CD14-positive monocyte (primary cell): Measurements from ENCODE around the gene ABCG8. TPM values are rescaled to one million over a fixed set of nuclear protein-coding genes. Genes with fewer than 3 reads are reported as not detected.

Source experiments
- DNase-seq, 3 donors: peaks; one replicate each; pipeline ENCODE4 v3.0.0-alpha.2; 2011 to 2022
- H2AFZ ChIP-seq: 2 replicates; pipeline ENCODE4 v1.6.0; 2012; ENCODE audit warnings: mild to moderate bottlenecking, low read depth, low read length, inconsistent platforms; ENCODE audit not compliant: insufficient read depth, poor library complexity, severe bottlenecking
- H3K27ac ChIP-seq, 2 donors: 1 replicate in 1 of 2; 2 replicates in 1 of 2; pipeline ENCODE4 v1.5.1; 2012 to 2013; ENCODE audit warnings: low read length in 2 of 2, control low read depth in 1 of 2, inconsistent platforms in 1 of 2, low read depth in 1 of 2, mild to moderate bottlenecking in 1 of 2
- H3K27me3 ChIP-seq, 2 donors: one replicate each; pipeline versions ENCODE4 v1.6.0 to v1.6.1; 2011 to 2013; ENCODE audit warnings: low read length in 2 of 2; ENCODE audit not compliant: control insufficient read depth in 2 of 2, insufficient read depth in 2 of 2
- H3K36me3 ChIP-seq, 2 donors: replicated peaks in 1 of 2; 1 replicate in 1 of 2; 2 replicates in 1 of 2; pipeline versions ENCODE4 v1.5.1 to v1.6.1; 2012 to 2013; ENCODE audit warnings: low read length in 2 of 2, control low read depth in 1 of 2, inconsistent platforms in 1 of 2, mild to moderate bottlenecking in 1 of 2; ENCODE audit not compliant: insufficient read depth in 2 of 2, control insufficient read depth in 1 of 2
- H3K4me1 ChIP-seq, 2 donors: 1 replicate in 1 of 2; 2 replicates in 1 of 2; pipeline versions ENCODE4 v1.5.1 to v1.6.1; 2012 to 2013; ENCODE audit warnings: low read length in 2 of 2, control low read depth in 1 of 2, inconsistent platforms in 1 of 2, mild to moderate bottlenecking in 1 of 2, moderate library complexity in 1 of 2; ENCODE audit not compliant: insufficient read depth in 2 of 2, control insufficient read depth in 1 of 2
- H3K4me2 ChIP-seq: replicated peaks from 2 replicates; pipeline ENCODE3; 2012; ENCODE audit warnings: low read length, moderate library complexity, mild to moderate bottlenecking; ENCODE audit not compliant: poor library complexity, severe bottlenecking; ENCODE audit errors: extremely low read depth
- H3K4me3 ChIP-seq, 3 experiments: fragments of 200-600 bp in 1 of 3; sonication (generic) in 1 of 3; replicated peaks in 1 of 3; 1 replicate in 2 of 3; 2 replicates in 1 of 3; pipeline ENCODE4 v1.5.1; 2011 to 2013; ENCODE audit warnings: low read length in 3 of 3, mild to moderate bottlenecking in 3 of 3, control low read depth in 2 of 3, low read depth in 2 of 3, inconsistent platforms in 1 of 3, moderate library complexity in 1 of 3
- H3K79me2 ChIP-seq: 2 replicates; pipeline ENCODE4 v1.6.0; 2012; ENCODE audit warnings: mild to moderate bottlenecking, control low read depth, inconsistent platforms, low read length, moderate library complexity; ENCODE audit not compliant: insufficient read depth
- H3K9ac ChIP-seq: 2 replicates; pipeline ENCODE4 v1.6.0; 2017; ENCODE audit warnings: low read length, mild to moderate bottlenecking; ENCODE audit not compliant: insufficient read depth, poor library complexity, severe bottlenecking
- H3K9me3 ChIP-seq, 2 donors: replicated peaks in 1 of 2; 1 replicate in 1 of 2; 2 replicates in 1 of 2; pipeline versions ENCODE4 v1.5.1 to v1.6.1; 2012 to 2013; ENCODE audit warnings: low read length in 2 of 2, control low read depth in 1 of 2; ENCODE audit not compliant: control insufficient read depth in 1 of 2, insufficient read depth in 1 of 2
- H4K20me1 ChIP-seq: 2 replicates; pipeline ENCODE4 v1.6.0; 2012; ENCODE audit warnings: mild to moderate bottlenecking, low read length, control low read depth, moderate library complexity; ENCODE audit not compliant: insufficient read depth
- H3K27ac Mint-ChIP-seq, 7 donors: one replicate each; pipeline ENCODE4 v1.8.0; 2020; ENCODE audit warnings: mild to moderate bottlenecking in 7 of 7, mixed read lengths in 7 of 7, moderate library complexity in 6 of 7, inconsistent platforms in 2 of 7
- H3K27me3 Mint-ChIP-seq, 3 donors: one replicate each; pipeline ENCODE4 v1.8.0; 2021 to 2022; ENCODE audit warnings: low read depth in 3 of 3, mild to moderate bottlenecking in 3 of 3, mixed read lengths in 3 of 3, moderate library complexity in 3 of 3, inconsistent platforms in 1 of 3
- H3K36me3 Mint-ChIP-seq, 2 donors: one replicate each; pipeline ENCODE4 v1.8.0; 2020; ENCODE audit warnings: mixed read lengths in 2 of 2, inconsistent platforms in 1 of 2, mild to moderate bottlenecking in 1 of 2
- H3K4me1 Mint-ChIP-seq: one replicate; pipeline ENCODE4 v1.8.0; 2020; ENCODE audit warnings: mild to moderate bottlenecking, mixed read lengths
- H3K4me3 Mint-ChIP-seq, 2 donors: one replicate each; pipeline ENCODE4 v1.8.0; 2020; ENCODE audit warnings: mild to moderate bottlenecking in 2 of 2, mixed read lengths in 2 of 2, moderate library complexity in 1 of 2
- H3K9me3 Mint-ChIP-seq, 7 donors: one replicate each; pipeline ENCODE4 v1.8.0; 2020 to 2022; ENCODE audit warnings: mixed read lengths in 7 of 7, mild to moderate bottlenecking in 6 of 7, moderate library complexity in 6 of 7, inconsistent platforms in 2 of 7
- CTCF ChIP-seq: fragments of 200-600 bp; IDR thresholded peaks from one replicate; pipeline ENCODE4 v1.8.0; 2022; ENCODE audit warnings: antibody characterized with exemption, mild to moderate bottlenecking
- WGBS: methylation state at CpG from one replicate; pipeline ENCODE4 v1.1.5; 2013; ENCODE audit warnings: missing lambda C conversion rate; ENCODE audit not compliant: insufficient coverage; 5-methylcytosine and 5-hydroxymethylcytosine counted together
- intact Hi-C, 2 donors: fragments of 100-400 bp; cut with micrococcal nuclease; formaldehyde crosslinking; loops; one replicate each; pipeline versions ENCODE4 v1.15.0 to v1.15.1; 2023
- polyA plus RNA-seq, 3 donors: library from polyadenylated mRNA; depleted of rRNA in 1 of 3; unstranded in 2 of 3; stranded (reverse) in 1 of 3; fragments of 300-500 nt in 2 of 3; fragments of >200 nt in 1 of 3; fragmentation: Illumina TruSeq in 2 of 3; gene quantifications; 1 replicate in 2 of 3; 2 replicates in 1 of 3; pipeline ENCODE4 v1.2.3, GENCODE V29; 2012 to 2021

ABCG8 gene
- polyA plus RNA-seq, 3 donors, result not detected

GRCh38 chr2:43837033-43837432 lies 1.7 kb upstream of the ABCG8 start:
- Histone ChIP-seq H3K27ac (no peak overlapping the region), H3K4me1 (no peaks in the 10 kb centered on the region), H2AFZ (no peak overlapping the region), H3K4me2 (no peak overlapping the region), H3K79me2 (no peaks in the 10 kb centered on the region), H3K9me3 (no peaks in the 10 kb centered on the region), H3K4me3 (no peak overlapping the region), H3K36me3 (no peaks in the 10 kb centered on the region), H4K20me1 (no peaks in the 10 kb centered on the region), H3K9ac (no peak overlapping the region), H3K27me3 (peaks cover 0 to 6% of the 10 kb centered on the region in 2 donors)
- no peak for DNase-seq
- intact Hi-C loops, result no loop called here
- Mint-ChIP-seq H3K27me3 (peaks cover 9 to 11% (median 10%) of the 10 kb centered on the region in 3 donors), H3K9me3 (peaks cover 0 to 2% (median 0%) of the 10 kb centered on the region in 7 donors), H3K4me3 (no peak overlapping the region), H3K27ac (no peak overlapping the region), H3K4me1 (no peaks in the 10 kb centered on the region), H3K36me3 (no peaks in the 10 kb centered on the region)
- TF ChIP-seq CTCF, result no peak
- no CpG with 5 or more reads among the region's 4 CpGs for WGBS

GRCh38 chr2:43837831-43838559 lies 776 bp upstream of the ABCG8 start:
- Histone ChIP-seq H3K9ac (no peak overlapping the region), H3K9me3 (no peaks in the 10 kb centered on the region), H2AFZ (no peak overlapping the region), H3K4me2 (no peak overlapping the region), H3K27ac (no peak overlapping the region), H3K27me3 (no peaks in the 10 kb centered on the region), H4K20me1 (no peaks in the 10 kb centered on the region), H3K79me2 (no peaks in the 10 kb centered on the region), H3K4me1 (no peaks in the 10 kb centered on the region), H3K36me3 (no peaks in the 10 kb centered on the region), H3K4me3 (no peak overlapping the region)
- peaks cover 0 to 2% (median 0%) of the 10 kb centered on the region in 7 donors for H3K9me3 Mint-ChIP-seq
- H3K4me1 Mint-ChIP-seq, result no peaks in the 10 kb centered on the region
- no peak for TF ChIP-seq CTCF
- no peak overlapping the region for H3K4me3 Mint-ChIP-seq
- intact Hi-C loops, result no loop called here
- H3K36me3 Mint-ChIP-seq, result no peaks in the 10 kb centered on the region
- H3K27ac Mint-ChIP-seq, result no peak overlapping the region
- DNase-seq, result no peak
- WGBS, result 95% methylated on average over 15 of the region's 21 CpGs
- H3K27me3 Mint-ChIP-seq, result peaks cover 1 to 2% (median 2%) of the 10 kb centered on the region in 3 donors
